ENCODE data around the gene WWC1. TPM values are rescaled to one million over a fixed set of nuclear protein-coding genes. Genes with fewer than 3 reads are reported as not detected.
"Not testable (repeated sequence)": the region's sequence is repeated elsewhere in the genome, so short reads cannot be mapped to it uniquely, and the experiment has no call there.

Gene WWC1
- total RNA-seq, 1 donor from 2014 or later = 0.70 TPM

GRCh38 chr5:168337361-168337760 is 45.9 kb downstream of the WWC1 start:
- Mint-ChIP-seq H3K27ac (no peak overlapping the region), H3K9me3 (no peaks in the 10 kb centered on the region), H3K27me3 (ENCODE audit: insufficient read depth) (peaks cover 8% of the 10 kb centered on the region), H3K4me3 (no peak overlapping the region), H3K36me3 (ENCODE audit: low read depth) (no peaks in the 10 kb centered on the region), H3K4me1 (ENCODE audit: low read depth) (no peaks in the 10 kb centered on the region)
- DNase-seq (ENCODE audit: low spot score) = no peak
- intact Hi-C loops (cut with micrococcal nuclease) = no loop called here

- H3K4me3 Mint-ChIP-seq = no peak overlapping the region
- H3K36me3 Mint-ChIP-seq (ENCODE audit: low read depth) = no peaks in the 10 kb centered on the region
- H3K27me3 Mint-ChIP-seq (ENCODE audit: insufficient read depth) = peaks cover 6% of the 10 kb centered on the region
- H3K27ac Mint-ChIP-seq = no peak overlapping the region
- no peak for DNase-seq (ENCODE audit: low spot score)
- H3K4me1 Mint-ChIP-seq (ENCODE audit: low read depth) = no peaks in the 10 kb centered on the region
- no peaks in the 10 kb centered on the region for H3K9me3 Mint-ChIP-seq
- intact Hi-C loops (cut with micrococcal nuclease) = no loop called here
Observed at GRCh38 chr5:168339109-168339771, 47.8 kb downstream of the WWC1 start.

- intact Hi-C loops (cut with micrococcal nuclease); H3K4me3 Mint-ChIP-seq; H3K36me3 Mint-ChIP-seq (ENCODE audit: low read depth); H3K4me1 Mint-ChIP-seq (ENCODE audit: low read depth); DNase-seq (ENCODE audit: low spot score); H3K27me3 Mint-ChIP-seq (ENCODE audit: insufficient read depth); H3K9me3 Mint-ChIP-seq; H3K27ac Mint-ChIP-seq: not testable (repeated sequence)
Observed at GRCh38 chr5:168339772-168340140, 48.3 kb downstream of the WWC1 start.

- Mint-ChIP-seq H3K27me3 (ENCODE audit: insufficient read depth) (peaks cover 8% of the 10 kb centered on the region), H3K9me3 (no peaks in the 10 kb centered on the region), H3K27ac (no peak overlapping the region), H3K36me3 (ENCODE audit: low read depth) (no peaks in the 10 kb centered on the region), H3K4me1 (ENCODE audit: low read depth) (no peaks in the 10 kb centered on the region), H3K4me3 (no peak overlapping the region)
- DNase-seq (ENCODE audit: low spot score) = no peak
- intact Hi-C loops (cut with micrococcal nuclease) = no loop called here
Observed at GRCh38 chr5:168340487-168340886, 49.0 kb downstream of the WWC1 start.

GRCh38 chr5:168341178-168341577 is 49.7 kb downstream of the WWC1 start:
- Mint-ChIP-seq H3K4me1 (ENCODE audit: low read depth) (no peaks in the 10 kb centered on the region), H3K4me3 (no peak overlapping the region), H3K36me3 (ENCODE audit: low read depth) (no peaks in the 10 kb centered on the region), H3K27me3 (ENCODE audit: insufficient read depth) (peaks cover 9% of the 10 kb centered on the region), H3K9me3 (no peaks in the 10 kb centered on the region), H3K27ac (no peak overlapping the region)
- DNase-seq (ENCODE audit: low spot score) = no peak
- intact Hi-C loops (cut with micrococcal nuclease) = no loop called here

DNA sequence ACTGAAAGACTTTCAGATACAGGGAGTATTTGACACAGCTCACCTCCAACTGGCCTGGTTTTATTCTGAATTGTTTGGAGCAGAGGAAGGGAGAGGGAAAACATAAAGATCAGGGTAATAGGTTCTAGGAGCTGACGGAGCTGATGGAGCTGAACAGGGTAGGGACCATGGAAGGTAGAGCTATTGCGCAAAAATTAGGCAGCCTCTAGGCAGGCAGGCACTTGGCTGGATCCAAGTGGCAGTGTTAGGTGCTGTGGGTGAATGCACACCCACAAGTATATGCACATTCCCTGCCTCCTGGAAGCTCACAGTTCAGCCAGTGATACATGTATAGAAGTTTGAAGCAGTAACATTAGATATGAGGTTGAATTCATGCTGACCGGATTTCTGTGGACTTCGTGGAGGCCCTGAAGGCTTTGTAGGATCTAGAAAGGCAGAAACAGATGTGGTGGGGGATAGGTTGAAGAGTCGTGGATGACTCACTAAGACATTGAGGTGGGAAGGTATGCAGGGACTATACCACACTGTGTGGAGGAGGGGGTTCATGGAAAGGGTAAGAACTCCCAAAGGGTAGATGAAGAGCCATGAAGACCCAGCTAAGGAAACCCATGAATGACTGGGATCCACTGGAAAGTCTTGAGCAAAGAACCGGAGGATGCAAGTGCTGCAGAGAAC is 50.8 kb downstream of the WWC1 start:
- intact Hi-C loops (cut with micrococcal nuclease) = no loop called here
- Mint-ChIP-seq H3K36me3 (ENCODE audit: low read depth) (no peaks in the 10 kb centered on the region), H3K27ac (no peak overlapping the region), H3K4me1 (ENCODE audit: low read depth) (no peaks in the 10 kb centered on the region), H3K9me3 (no peaks in the 10 kb centered on the region), H3K27me3 (ENCODE audit: insufficient read depth) (peaks cover 9% of the 10 kb centered on the region), H3K4me3 (no peak overlapping the region)
- no peak for DNase-seq (ENCODE audit: low spot score)

DNA sequence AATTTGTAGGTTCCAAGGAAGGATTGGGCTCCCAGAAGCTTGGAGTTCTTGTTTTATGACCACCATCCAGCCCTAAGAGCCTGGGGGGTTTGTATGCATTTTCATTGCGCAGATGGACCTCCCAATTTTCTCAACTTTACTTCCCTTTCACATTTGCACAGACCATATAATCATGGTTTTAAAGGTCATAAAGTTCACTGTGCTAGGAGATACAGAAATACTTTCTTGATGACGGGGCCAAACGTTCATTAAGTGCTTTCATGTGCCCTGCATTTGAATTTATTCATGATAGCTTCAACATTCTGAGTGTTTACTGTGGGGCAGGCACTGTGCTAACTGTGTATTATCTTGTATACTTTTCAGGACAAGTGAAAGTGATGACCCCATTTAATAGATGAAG is 51.5 kb downstream of the WWC1 start:
- no peak for DNase-seq (ENCODE audit: low spot score)
- H3K9me3 Mint-ChIP-seq = no peaks in the 10 kb centered on the region
- H3K27ac Mint-ChIP-seq = no peak overlapping the region
- intact Hi-C loops (cut with micrococcal nuclease) = no loop called here
- peaks cover 9% of the 10 kb centered on the region for H3K27me3 Mint-ChIP-seq (ENCODE audit: insufficient read depth)
- no peaks in the 10 kb centered on the region for H3K36me3 Mint-ChIP-seq (ENCODE audit: low read depth)
- no peaks in the 10 kb centered on the region for H3K4me1 Mint-ChIP-seq (ENCODE audit: low read depth)
- H3K4me3 Mint-ChIP-seq = no peak overlapping the region

GRCh38 chr5:168346417-168346816 is 55.0 kb downstream of the WWC1 start:
- H3K4me1 Mint-ChIP-seq (ENCODE audit: low read depth) = no peaks in the 10 kb centered on the region
- no peaks in the 10 kb centered on the region for H3K36me3 Mint-ChIP-seq (ENCODE audit: low read depth)
- no peak overlapping the region for H3K27ac Mint-ChIP-seq
- intact Hi-C loops (cut with micrococcal nuclease) = no loop called here
- DNase-seq (ENCODE audit: low spot score) = no peak
- H3K27me3 Mint-ChIP-seq (ENCODE audit: insufficient read depth) = peaks cover 2% of the 10 kb centered on the region
- no peaks in the 10 kb centered on the region for H3K9me3 Mint-ChIP-seq
- no peak overlapping the region for H3K4me3 Mint-ChIP-seq

DNA sequence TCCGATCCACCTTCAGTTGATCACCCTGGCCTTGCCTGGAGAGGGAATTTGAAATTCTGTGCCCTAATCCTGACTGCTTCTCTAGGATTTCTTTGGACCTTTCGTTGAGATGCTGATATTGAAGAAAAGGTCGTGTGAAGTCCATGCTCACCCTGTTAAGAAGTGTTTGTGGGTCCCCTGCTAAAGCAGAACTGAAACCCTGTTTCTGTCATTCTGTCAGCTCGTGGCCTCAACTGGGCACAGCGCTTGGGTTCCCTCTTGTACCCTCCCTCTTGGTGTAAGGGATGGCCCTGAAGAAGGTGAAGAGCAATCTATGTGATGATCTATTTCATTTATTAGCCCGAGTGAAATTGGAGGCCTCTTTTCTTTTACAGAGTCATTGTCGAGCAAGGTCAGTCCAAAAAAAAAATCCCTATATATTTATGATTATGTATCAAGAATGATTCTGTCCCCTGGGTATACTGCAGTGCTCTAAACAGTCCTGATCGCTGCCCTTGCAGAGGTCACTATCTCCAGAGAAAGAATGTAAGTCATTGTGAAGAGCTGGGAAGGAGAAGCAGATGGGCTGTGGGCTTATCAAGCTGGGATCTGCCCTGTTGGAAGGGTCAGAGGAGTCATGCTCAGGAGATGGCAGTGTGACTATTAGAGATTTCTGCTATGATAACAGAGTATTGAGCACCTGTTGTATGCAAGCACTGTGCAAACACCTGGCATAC is 56.1 kb downstream of the WWC1 start:
- no peaks in the 10 kb centered on the region for H3K36me3 Mint-ChIP-seq (ENCODE audit: low read depth)
- H3K27ac Mint-ChIP-seq = no peak overlapping the region
- no peaks in the 10 kb centered on the region for H3K9me3 Mint-ChIP-seq
- H3K4me3 Mint-ChIP-seq = no peak overlapping the region
- peaks cover 5% of the 10 kb centered on the region for H3K27me3 Mint-ChIP-seq (ENCODE audit: insufficient read depth)
- intact Hi-C loops (cut with micrococcal nuclease) = no loop called here
- DNase-seq (ENCODE audit: low spot score) = no peak
- no peaks in the 10 kb centered on the region for H3K4me1 Mint-ChIP-seq (ENCODE audit: low read depth)

DNA sequence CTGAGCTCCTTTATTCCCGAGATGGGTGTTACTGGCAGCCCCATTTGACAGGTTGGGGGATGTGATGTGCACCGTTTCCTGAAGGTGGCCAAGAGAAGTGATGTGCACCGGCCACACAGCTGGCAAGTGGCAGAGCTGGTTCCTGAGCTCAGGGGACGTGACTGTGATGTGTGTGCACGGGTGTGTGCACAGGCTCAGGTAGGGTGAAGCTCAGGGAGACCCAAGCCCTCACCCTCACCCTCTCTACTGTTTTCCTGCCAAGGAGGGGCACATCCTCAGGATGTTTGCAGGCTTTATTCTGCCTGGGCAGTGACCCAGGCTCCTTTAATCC is 56.6 kb downstream of the WWC1 start:
- H3K4me3 Mint-ChIP-seq = no peak overlapping the region
- H3K27ac Mint-ChIP-seq = no peak overlapping the region
- no peak for DNase-seq (ENCODE audit: low spot score)
- no peaks in the 10 kb centered on the region for H3K36me3 Mint-ChIP-seq (ENCODE audit: low read depth)
- intact Hi-C loops (cut with micrococcal nuclease) = no loop called here
- no peaks in the 10 kb centered on the region for H3K4me1 Mint-ChIP-seq (ENCODE audit: low read depth)
- H3K27me3 Mint-ChIP-seq (ENCODE audit: insufficient read depth) = peaks cover 5% of the 10 kb centered on the region
- no peaks in the 10 kb centered on the region for H3K9me3 Mint-ChIP-seq

DNA sequence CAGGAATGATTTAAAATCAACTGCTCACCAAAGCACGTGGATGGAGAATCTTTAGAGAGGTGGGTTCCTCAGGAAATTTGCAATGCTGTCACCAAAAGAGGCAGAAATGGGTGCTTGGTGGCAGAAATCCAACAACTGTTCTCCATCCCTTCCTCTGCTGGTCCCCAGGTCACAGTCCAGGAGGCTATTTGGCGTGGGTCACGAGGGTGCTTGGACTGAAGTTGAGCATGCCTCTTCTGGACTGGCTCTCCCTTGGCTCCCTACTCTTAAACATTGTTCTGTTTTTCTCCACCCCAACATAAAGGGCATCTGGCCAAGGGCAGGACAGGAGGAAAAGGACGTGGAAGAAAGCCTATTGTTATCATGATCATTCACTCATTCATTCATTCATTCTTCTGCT is 58.9 kb downstream of the WWC1 start:
- DNase-seq (ENCODE audit: low spot score) = no peak
- H3K27ac Mint-ChIP-seq = no peak overlapping the region
- H3K4me3 Mint-ChIP-seq = no peak overlapping the region
- H3K36me3 Mint-ChIP-seq (ENCODE audit: low read depth) = no peaks in the 10 kb centered on the region
- intact Hi-C loops (cut with micrococcal nuclease) = no loop called here
- H3K27me3 Mint-ChIP-seq (ENCODE audit: insufficient read depth) = peaks cover 5% of the 10 kb centered on the region
- no peaks in the 10 kb centered on the region for H3K9me3 Mint-ChIP-seq
- no peaks in the 10 kb centered on the region for H3K4me1 Mint-ChIP-seq (ENCODE audit: low read depth)

- Mint-ChIP-seq H3K9me3 (no peaks in the 10 kb centered on the region), H3K4me3 (no peak overlapping the region), H3K36me3 (ENCODE audit: low read depth) (no peaks in the 10 kb centered on the region), H3K4me1 (ENCODE audit: low read depth) (no peaks in the 10 kb centered on the region), H3K27ac (no peak overlapping the region), H3K27me3 (ENCODE audit: insufficient read depth) (peaks cover 3% of the 10 kb centered on the region)
- no peak for DNase-seq (ENCODE audit: low spot score)
- intact Hi-C loops (cut with micrococcal nuclease) = no loop called here
Observed at GRCh38 chr5:168353216-168353957, 61.9 kb downstream of the WWC1 start.

- no peaks in the 10 kb centered on the region for H3K4me1 Mint-ChIP-seq (ENCODE audit: low read depth)
- H3K36me3 Mint-ChIP-seq (ENCODE audit: low read depth) = no peaks in the 10 kb centered on the region
- DNase-seq (ENCODE audit: low spot score) = no peak
- intact Hi-C loops (cut with micrococcal nuclease) = no loop called here
- no peak overlapping the region for H3K4me3 Mint-ChIP-seq
- no peaks in the 10 kb centered on the region for H3K9me3 Mint-ChIP-seq
- H3K27ac Mint-ChIP-seq = no peak overlapping the region
- peaks cover 6% of the 10 kb centered on the region for H3K27me3 Mint-ChIP-seq (ENCODE audit: insufficient read depth)
Observed at GRCh38 chr5:168354397-168354796, 63.0 kb downstream of the WWC1 start.
